ENCODE measurements around the gene TREX2. TPM values are rescaled to one million over a fixed set of nuclear protein-coding genes. Genes with fewer than 3 reads are reported as not detected.
A peak's percentile ranks its signal among the peaks of the same experiment; 100 is the strongest.
"Not testable (repeated sequence)": the region's sequence is repeated elsewhere in the genome, so short reads cannot be mapped to it uniquely, and the experiment has no call there.

Gene TREX2
- polyA plus RNA-seq, 6 donors from 2014 or later = 0.19 to 1.3 (median 1.3) TPM; not detected in 3

DNA sequence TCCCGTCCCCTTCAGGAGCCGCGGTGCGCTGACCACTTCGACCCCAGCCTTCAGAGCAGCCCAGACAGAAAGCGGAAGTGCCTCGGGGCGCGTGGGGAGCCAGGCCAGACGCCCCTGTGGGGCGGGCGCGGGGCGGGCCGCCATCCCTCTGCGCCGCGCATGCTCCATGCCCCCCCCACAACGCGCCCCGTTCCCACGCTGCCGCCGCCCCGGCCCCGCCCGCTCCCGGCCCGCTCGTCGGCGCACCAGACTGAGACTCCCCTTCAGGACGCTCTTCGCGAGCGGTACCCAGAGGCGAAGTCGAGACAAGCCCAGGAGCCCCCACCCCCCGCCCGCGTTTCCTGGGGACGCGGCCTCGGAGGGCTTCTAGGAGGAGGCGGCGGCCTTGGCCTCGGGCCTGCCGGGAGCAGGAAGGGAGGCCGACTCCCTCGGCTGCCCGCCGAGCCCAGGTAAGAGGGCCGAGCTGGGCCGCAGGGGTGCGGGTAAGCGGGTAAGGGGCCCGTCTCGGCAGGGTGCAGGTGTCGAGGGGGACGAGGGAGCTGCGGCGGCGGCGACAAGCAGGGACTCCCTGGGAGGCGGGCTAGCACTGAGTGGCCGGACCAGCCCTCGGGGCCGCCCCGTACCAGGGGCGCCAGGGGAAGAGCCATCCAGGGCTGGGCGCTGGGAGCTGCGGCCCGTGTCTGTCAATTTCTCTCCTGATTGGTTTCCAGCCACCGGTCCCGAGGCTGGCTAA is 34.4 kb downstream of the TREX2 start, which contains the start of gene ZFP92:
Gene ZFP92 (plus strand): TSS at position 218 of the 733 bp plus-strand sequence. CDS start 6,851 bp downstream, outside the sequence.
- peak within 1 kb of the TSS; percentile 73 to 90 (median 81) for H3K4me3 Mint-ChIP-seq
- H3K4me1 Mint-ChIP-seq = peaks cover 8 to 15% (median 12%) of the 10 kb centered on the region in 3 donors
- peaks cover 0 to 10% (median 9%) of the 10 kb centered on the region in 3 donors for H3K27me3 Mint-ChIP-seq
- peaks cover 0 to 3% (median 0%) of the 10 kb centered on the region in 7 donors for H3K9me3 Mint-ChIP-seq
- ATAC-seq (ENCODE audit: low read depth in 2 of 2) (peak; percentile 64 to 74), DNase-seq (peak; percentile 17)
- no peaks in the 10 kb centered on the region for H3K36me3 Mint-ChIP-seq
- peak within 1 kb of the TSS in 2 of 6 donors; percentile 63 to 94 for H3K27ac Mint-ChIP-seq

DNA sequence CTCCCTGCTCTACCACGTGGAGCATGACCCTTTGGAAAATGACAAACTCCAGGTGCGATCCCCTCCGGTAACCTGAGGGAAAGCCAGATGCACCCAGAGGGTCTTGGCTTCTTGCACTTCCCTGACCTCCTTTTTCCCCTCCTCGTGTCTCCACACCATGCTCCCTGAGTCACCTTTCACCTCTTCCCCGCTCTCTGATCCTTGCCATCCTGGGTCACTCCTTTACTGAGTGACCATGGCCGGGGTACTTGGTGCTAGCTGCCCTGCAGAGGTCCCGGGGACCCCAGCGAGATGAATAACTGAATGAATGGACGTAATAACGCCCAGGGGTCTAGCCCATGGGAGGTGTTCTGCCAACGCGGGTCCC is 35.0 kb downstream of the TREX2 start:
- peaks cover 0 to 8% (median 4%) of the 10 kb centered on the region in 3 donors for H3K27me3 Mint-ChIP-seq
- H3K4me3 Mint-ChIP-seq = peak overlapping the region in 7 of 8 donors; percentile 58 to 90 (median 78)
- peak overlapping the region in 1 of 6 donors; percentile 94 for H3K27ac Mint-ChIP-seq
- no peaks in the 10 kb centered on the region for H3K36me3 Mint-ChIP-seq
- peaks cover 0 to 3% (median 0%) of the 10 kb centered on the region in 7 donors for H3K9me3 Mint-ChIP-seq
- ATAC-seq (ENCODE audit: low read depth in 2 of 2) = no peak
- H3K4me1 Mint-ChIP-seq = peaks cover 8 to 15% (median 12%) of the 10 kb centered on the region in 3 donors
- no peak for DNase-seq

DNA sequence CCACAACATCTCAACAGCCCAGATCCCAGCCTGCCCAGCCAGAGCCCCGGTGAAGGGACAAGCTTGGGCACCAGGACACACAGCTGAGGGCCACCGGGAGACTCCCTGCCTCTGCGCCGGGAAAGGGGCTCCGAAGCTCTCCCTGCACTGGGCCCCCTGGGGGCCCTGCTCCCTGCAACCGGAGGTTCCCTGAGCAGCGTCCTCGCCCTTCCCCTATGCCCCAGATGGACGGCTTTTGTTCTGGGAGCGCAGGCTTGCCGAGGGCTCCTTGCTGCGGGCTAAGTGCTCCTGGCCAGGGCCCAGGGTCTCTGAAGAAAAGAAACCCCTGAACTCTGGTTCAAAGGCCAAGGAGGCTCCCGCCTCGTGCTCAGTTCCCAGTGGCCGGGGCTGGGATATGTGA is 35.5 kb downstream of the TREX2 start:
- DNase-seq (no peak), ATAC-seq (ENCODE audit: low read depth in 2 of 2) (no peak)
- Mint-ChIP-seq H3K27me3 (peaks cover 0 to 8% (median 0%) of the 10 kb centered on the region in 3 donors), H3K4me1 (peaks cover 8 to 16% (median 12%) of the 10 kb centered on the region in 3 donors), H3K4me3 (peak overlapping the region in 4 of 8 donors; percentile 67 to 85 (median 78)), H3K9me3 (peaks cover 0 to 2% (median 0%) of the 10 kb centered on the region in 7 donors), H3K27ac (no peak overlapping the region), H3K36me3 (no peaks in the 10 kb centered on the region)

DNA sequence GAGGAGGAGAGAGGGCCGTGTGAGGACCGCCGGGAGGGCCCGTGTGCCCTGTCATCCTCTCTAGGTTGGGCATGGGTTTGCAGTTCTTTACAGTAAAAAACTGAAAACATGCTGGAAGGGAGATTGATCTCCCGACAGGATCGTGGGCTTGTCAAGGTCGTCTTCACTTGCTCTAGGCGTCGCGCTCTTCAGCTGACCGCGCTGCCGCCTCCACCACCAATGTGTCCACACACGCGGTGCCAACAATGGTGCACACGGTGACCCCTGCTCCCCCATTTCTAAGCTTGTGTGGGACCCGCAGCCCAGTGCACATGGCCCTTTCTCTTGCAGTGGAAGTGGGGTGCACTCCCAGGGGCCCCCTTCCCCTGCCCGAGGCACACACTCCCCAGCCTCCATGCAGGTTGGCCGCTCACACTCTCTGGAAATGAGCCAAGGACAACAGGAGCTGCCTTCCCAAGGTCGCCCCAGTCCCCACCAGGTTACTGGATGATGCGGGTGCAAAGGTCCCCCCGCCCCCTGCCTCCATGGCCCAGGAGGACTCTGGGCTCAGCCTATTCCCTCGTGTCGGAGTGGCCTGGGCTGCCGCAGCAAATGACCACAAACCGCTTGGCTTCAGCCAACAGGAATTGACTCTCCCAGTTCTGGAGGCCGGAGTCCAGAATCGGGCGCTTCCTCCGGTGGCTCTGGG is 36.3 kb downstream of the TREX2 start:
- ATAC-seq (ENCODE audit: low read depth in 2 of 2) = no peak
- peaks cover 8 to 18% (median 12%) of the 10 kb centered on the region in 3 donors for H3K4me1 Mint-ChIP-seq
- H3K27ac Mint-ChIP-seq = no peak overlapping the region
- H3K27me3 Mint-ChIP-seq = peaks cover 0 to 8% (median 0%) of the 10 kb centered on the region in 3 donors
- no peak overlapping the region for H3K4me3 Mint-ChIP-seq
- H3K36me3 Mint-ChIP-seq = no peaks in the 10 kb centered on the region
- H3K9me3 Mint-ChIP-seq = peaks cover 0 to 2% (median 0%) of the 10 kb centered on the region in 7 donors
- no peak for DNase-seq

DNA sequence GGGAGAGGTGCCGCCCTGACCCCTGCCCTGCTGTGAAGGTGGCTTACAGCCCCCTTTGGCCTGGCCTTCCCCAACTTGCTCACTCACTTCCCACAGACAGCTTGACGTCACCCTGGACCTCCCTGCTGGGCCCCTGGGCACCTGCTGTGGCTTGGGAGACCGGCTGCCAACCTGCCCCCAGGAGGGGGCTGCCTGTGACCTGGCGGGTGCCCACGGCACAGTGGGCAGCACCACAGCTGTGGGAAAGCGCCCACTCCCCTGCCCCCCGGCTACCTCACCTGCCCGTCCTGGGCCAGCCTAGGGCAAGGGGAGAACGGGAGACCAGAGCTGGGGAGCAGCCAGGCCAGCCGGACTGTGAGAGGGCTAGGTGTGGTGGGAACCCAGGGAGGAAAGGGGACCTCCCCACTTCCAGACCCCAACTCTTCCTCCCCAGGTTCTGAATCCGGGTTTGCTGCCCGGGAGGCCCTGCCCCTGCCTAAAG is 36.9 kb downstream of the TREX2 start:
- DNase-seq (no peak), ATAC-seq (ENCODE audit: low read depth in 2 of 2) (no peak)
- H3K4me3 Mint-ChIP-seq = no peak overlapping the region
- peaks cover 8 to 18% (median 12%) of the 10 kb centered on the region in 3 donors for H3K4me1 Mint-ChIP-seq
- no peaks in the 10 kb centered on the region for H3K36me3 Mint-ChIP-seq
- H3K9me3 Mint-ChIP-seq = peaks cover 0 to 2% (median 0%) of the 10 kb centered on the region in 7 donors
- H3K27ac Mint-ChIP-seq = no peak overlapping the region
- H3K27me3 Mint-ChIP-seq = peaks cover 0 to 8% (median 0%) of the 10 kb centered on the region in 3 donors

DNA sequence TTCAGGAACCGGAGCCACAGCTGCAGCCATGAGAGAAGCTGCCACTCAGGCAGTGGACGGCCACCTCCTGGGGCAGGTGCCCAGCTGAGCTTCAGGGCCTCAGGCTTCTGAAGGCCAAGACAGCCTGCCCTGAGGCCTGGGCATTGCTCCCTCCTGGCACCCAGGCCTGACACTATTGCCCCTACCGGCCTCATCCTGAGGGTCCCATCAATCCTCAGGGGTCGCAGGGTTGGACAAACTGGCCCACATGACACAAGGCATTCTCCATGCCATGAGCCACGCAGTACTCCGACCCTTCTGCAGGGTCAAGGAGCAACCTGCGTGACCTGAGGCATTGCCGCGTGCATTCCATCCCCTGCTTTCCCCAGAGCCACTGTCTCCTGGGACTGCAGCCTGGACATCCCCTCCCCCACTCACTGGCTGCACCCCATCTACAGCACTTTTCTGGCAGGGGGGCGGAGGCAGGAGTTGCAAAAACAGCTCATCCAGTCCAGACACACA is 37.6 kb downstream of the TREX2 start:
- Mint-ChIP-seq H3K36me3 (no peaks in the 10 kb centered on the region), H3K4me1 (peaks cover 8 to 18% (median 12%) of the 10 kb centered on the region in 3 donors), H3K27me3 (peaks cover 0 to 8% (median 0%) of the 10 kb centered on the region in 3 donors), H3K27ac (no peak overlapping the region), H3K9me3 (peaks cover 0 to 2% (median 0%) of the 10 kb centered on the region in 7 donors), H3K4me3 (no peak overlapping the region)
- DNase-seq = no peak
- no peak for ATAC-seq (ENCODE audit: low read depth in 2 of 2)

DNA sequence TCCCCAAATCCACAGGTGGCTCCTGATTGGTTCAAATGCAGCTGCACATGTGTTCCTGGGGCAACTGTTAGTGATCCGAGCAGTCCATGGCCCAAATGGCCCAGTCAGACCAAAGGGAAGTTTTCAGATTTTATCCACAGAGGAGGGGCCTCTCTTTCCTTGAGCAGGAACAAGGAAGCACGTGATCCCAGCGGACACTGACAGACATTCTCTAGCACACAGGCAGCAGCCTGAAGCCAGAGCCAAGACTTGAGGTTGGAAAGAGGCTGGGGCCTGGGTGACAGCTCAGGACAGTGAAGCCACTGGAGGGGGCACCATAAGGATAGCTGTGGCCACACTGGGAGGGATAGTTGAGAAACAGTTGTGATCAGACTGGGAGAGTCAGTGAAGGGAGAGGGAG is 38.1 kb downstream of the TREX2 start:
- H3K27ac Mint-ChIP-seq = no peak overlapping the region

DNA sequence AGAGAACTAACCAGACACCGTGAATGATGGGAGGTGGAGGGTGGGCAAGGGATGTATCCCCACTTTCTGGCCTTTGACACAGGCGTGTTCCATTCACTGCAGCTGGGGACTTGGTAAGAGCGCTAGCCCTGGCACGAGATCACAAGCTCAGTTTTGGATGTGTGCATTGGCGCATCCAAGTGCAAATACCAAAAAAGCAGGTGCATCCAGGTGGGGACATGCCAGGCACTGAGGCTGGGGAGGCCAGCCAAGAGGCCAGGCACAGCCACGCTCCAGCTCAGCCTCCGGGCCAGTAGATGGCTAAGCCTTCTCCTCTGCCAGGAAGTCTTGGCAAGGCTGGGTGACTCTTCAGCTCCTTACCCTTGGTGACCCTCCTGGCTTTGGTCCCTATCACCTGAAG is 39.0 kb downstream of the TREX2 start:
- DNase-seq (no peak), ATAC-seq (ENCODE audit: low read depth in 2 of 2) (no peak)
- H3K36me3 Mint-ChIP-seq = no peaks in the 10 kb centered on the region
- H3K9me3 Mint-ChIP-seq = peaks cover 0 to 4% (median 2%) of the 10 kb centered on the region in 7 donors
- peaks cover 2 to 10% (median 5%) of the 10 kb centered on the region in 3 donors for H3K4me1 Mint-ChIP-seq
- H3K27me3 Mint-ChIP-seq = peaks cover 0 to 4% (median 2%) of the 10 kb centered on the region in 3 donors
- H3K27ac Mint-ChIP-seq = no peak overlapping the region
- peak overlapping the region in 1 of 8 donors; percentile 41 for H3K4me3 Mint-ChIP-seq

More for the DNA sequence above, 38.1 kb downstream of the TREX2 start:
- no peak for DNase-seq
- H3K9me3 Mint-ChIP-seq = peaks cover 0 to 2% (median 0%) of the 10 kb centered on the region in 7 donors
- peaks cover 0 to 8% (median 0%) of the 10 kb centered on the region in 3 donors for H3K27me3 Mint-ChIP-seq
- peaks cover 8 to 18% (median 12%) of the 10 kb centered on the region in 3 donors for H3K4me1 Mint-ChIP-seq
- H3K36me3 Mint-ChIP-seq = no peaks in the 10 kb centered on the region
- H3K4me3 Mint-ChIP-seq = no peak overlapping the region
- no peak for ATAC-seq (ENCODE audit: low read depth in 2 of 2)

DNA sequence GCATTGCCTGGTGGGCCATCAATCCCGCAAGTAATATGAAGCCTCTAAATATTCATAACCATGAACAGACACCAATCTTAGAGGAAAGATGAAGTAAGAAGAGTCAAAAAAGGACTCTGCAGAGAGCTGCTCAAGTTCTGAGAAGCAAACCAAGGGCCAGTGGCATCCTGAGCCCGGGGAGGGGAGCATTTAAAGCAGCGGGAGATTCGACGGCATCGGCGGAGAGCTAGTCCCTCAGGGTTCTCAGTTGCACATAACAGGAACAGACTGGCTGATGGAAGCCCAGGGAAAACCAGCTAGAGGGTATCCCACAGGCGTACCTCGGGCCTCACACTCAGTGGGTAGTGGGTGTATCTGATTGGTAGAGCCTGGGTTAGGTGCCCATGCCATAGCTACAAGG is 39.8 kb downstream of the TREX2 start:
- H3K27ac Mint-ChIP-seq = no peak overlapping the region
- peaks cover 0 to 10% (median 4%) of the 10 kb centered on the region in 7 donors for H3K9me3 Mint-ChIP-seq
- no peak for DNase-seq
- peaks cover 0 to 8% (median 3%) of the 10 kb centered on the region in 3 donors for H3K4me1 Mint-ChIP-seq
- ATAC-seq (ENCODE audit: low read depth in 2 of 2) = no peak
- no peaks in the 10 kb centered on the region for H3K36me3 Mint-ChIP-seq
- H3K27me3 Mint-ChIP-seq = peaks cover 0 to 4% (median 0%) of the 10 kb centered on the region in 3 donors
- H3K4me3 Mint-ChIP-seq = no peak overlapping the region

DNA sequence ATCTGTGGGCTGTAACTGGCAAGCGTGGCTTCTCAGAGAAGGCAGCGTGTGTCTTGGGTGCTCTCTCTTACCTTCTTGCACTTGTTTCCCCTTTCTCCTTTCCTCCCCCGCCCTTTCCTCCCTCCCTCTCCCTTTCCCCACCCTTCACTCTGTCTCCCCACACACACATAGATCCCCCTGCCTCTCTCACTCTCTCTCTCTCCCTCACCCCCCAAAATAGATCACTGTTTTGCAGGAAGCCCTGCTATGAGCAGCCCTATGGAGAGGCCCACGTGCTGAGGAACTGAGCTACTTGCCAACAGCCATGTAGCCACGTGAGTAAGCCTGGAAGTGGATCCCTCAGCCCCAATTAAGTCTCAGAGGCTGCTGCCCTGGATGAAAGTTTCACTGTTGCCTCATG is 40.4 kb downstream of the TREX2 start:
- ATAC-seq (ENCODE audit: low read depth in 2 of 2) = no peak
- no peaks in the 10 kb centered on the region for H3K36me3 Mint-ChIP-seq
- H3K4me3 Mint-ChIP-seq = no peak overlapping the region
- H3K4me1 Mint-ChIP-seq = peaks cover 0 to 3% (median 0%) of the 10 kb centered on the region in 3 donors
- peaks cover 0 to 10% (median 4%) of the 10 kb centered on the region in 7 donors for H3K9me3 Mint-ChIP-seq
- H3K27ac Mint-ChIP-seq = no peak overlapping the region
- H3K27me3 Mint-ChIP-seq = peaks cover 0 to 4% (median 0%) of the 10 kb centered on the region in 3 donors
- no peak for DNase-seq

DNA sequence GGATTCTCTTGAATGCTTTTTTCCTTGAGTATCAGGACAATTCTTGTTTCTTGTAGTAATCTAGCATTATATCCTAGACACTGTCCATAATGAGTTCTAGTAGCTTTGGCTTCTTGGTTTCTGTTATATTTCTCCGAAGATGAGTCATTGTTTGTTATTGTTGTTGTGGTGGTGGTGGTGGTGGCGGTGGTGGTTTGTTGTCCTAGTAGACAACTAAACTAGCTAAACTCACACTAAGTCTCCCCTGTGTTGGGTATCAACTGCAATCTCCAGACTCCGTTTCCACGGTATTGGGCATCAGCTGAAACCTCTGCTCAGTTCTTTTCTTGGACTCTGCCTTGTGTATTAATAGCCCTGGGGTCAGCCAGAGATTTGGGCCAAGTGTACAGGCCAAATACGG is 41.5 kb downstream of the TREX2 start:
- not testable (repeated sequence) for DNase-seq

DNA sequence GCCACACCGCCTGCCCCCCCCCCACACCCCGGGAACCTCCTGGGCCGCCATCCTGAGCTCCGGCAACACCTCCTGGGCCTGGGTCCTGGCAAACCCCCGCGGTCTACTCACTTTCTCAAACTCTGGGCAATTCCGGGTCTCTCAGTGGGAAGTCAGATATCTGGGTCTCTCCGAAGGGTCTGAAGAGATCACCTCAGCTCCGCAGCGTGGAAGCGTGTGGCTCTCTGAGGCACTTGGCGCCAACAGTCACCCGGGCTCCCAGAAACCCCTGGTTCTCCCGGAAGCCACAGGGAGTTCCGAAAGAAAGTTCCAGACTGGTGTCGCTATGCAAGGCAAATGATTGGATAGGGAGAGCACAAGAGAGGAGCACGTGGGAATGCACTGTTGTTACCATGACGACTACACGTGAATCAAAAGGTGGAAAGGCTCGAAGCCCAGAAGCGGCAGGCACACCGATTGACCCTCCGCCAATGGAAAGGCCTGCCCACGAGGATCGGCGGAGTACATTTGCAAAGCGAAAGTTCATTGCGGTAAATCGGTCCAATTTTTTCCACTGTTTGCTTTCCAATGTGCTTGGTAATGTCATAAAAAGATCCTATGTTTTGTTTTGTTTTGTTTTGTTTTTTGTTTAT is 44.6 kb downstream of the TREX2 start, which contains the start of gene PNMA6E:
Gene PNMA6E (minus strand): TSS at position 218 of the 632 bp plus-strand sequence. CDS start 2,501 bp downstream, outside the sequence.
- no peak for ATAC-seq (ENCODE audit: low read depth in 2 of 2)
- Mint-ChIP-seq H3K4me1 (peaks cover 0 to 3% (median 0%) of the 10 kb centered on the region in 3 donors), H3K36me3 (no peaks in the 10 kb centered on the region), H3K9me3 (peaks cover 0 to 10% (median 4%) of the 10 kb centered on the region in 7 donors), H3K27ac (peak within 1 kb of the TSS in 2 of 6 donors; percentile 41 to 76), H3K27me3 (peaks cover 0 to 5% (median 4%) of the 10 kb centered on the region in 3 donors), H3K4me3 (peak within 1 kb of the TSS in 1 of 8 donors; percentile 29)
- DNase-seq = no peak

More for the DNA sequence above, 41.5 kb downstream of the TREX2 start:
- peaks cover 0 to 10% (median 4%) of the 10 kb centered on the region in 7 donors for H3K9me3 Mint-ChIP-seq
- not testable (repeated sequence) for H3K27me3 Mint-ChIP-seq; H3K27ac Mint-ChIP-seq; H3K4me1 Mint-ChIP-seq; H3K36me3 Mint-ChIP-seq; H3K4me3 Mint-ChIP-seq; ATAC-seq (ENCODE audit: low read depth in 2 of 2)

All from naive B cell (primary cell).